Muscle layer of colon (tissue), 2 donors: ENCODE data around the gene ASB13.
A peak's percentile ranks its signal among the peaks of the same experiment; 100 is the strongest.

Source experiments
- H3K27ac ChIP-seq: one replicate; pipeline ENCODE4 v1.7.0; 2013; ENCODE audit warnings: low read depth, mild to moderate bottlenecking, low read length, moderate library complexity
- H3K27me3 ChIP-seq, 2 donors: one replicate each; pipeline ENCODE4 v1.7.0; 2013; ENCODE audit warnings: low read length in 2 of 2, mild to moderate bottlenecking in 2 of 2; ENCODE audit not compliant: insufficient read depth in 2 of 2, control insufficient read depth in 1 of 2
- H3K36me3 ChIP-seq: one replicate; pipeline ENCODE4 v1.7.0; 2013; ENCODE audit warnings: mild to moderate bottlenecking, low read length; ENCODE audit not compliant: insufficient read depth
- H3K4me1 ChIP-seq: one replicate; pipeline ENCODE4 v1.7.0; 2013; ENCODE audit warnings: mild to moderate bottlenecking, low read length; ENCODE audit not compliant: insufficient read depth
- H3K4me3 ChIP-seq, 2 donors: one replicate each; pipeline ENCODE4 v1.7.0; 2013; ENCODE audit warnings: low read length in 2 of 2, low read depth in 1 of 2, mild to moderate bottlenecking in 1 of 2, moderate library complexity in 1 of 2
- H3K9ac ChIP-seq: one replicate; pipeline ENCODE4 v1.7.0; 2013; ENCODE audit warnings: low read length
- H3K9me3 ChIP-seq: one replicate; pipeline ENCODE4 v1.7.0; 2013; ENCODE audit warnings: mild to moderate bottlenecking, low read length
- donor health status: abdominal sarcoma.
- donor health status: Adenocarcinoma of cecum.

Gene ASB13

GRCh38 chr10:5619362-5620211 lies 46.8 kb downstream of the ASB13 start:
- H3K27ac ChIP-seq = no peak overlapping the region
- no peak overlapping the region for H3K9ac ChIP-seq
- no peaks in the 10 kb centered on the region for H3K27me3 ChIP-seq
- no peaks in the 10 kb centered on the region for H3K36me3 ChIP-seq
- no peaks in the 10 kb centered on the region for H3K9me3 ChIP-seq
- H3K4me3 ChIP-seq = no peak overlapping the region
- H3K4me1 ChIP-seq = peaks cover 36% of the 10 kb centered on the region

GRCh38 chr10:5618829-5619228 lies 47.6 kb downstream of the ASB13 start:
- H3K4me1 ChIP-seq = peaks cover 42% of the 10 kb centered on the region
- H3K27me3 ChIP-seq = no peaks in the 10 kb centered on the region
- H3K27ac ChIP-seq = no peak overlapping the region
- H3K36me3 ChIP-seq = no peaks in the 10 kb centered on the region
- H3K9me3 ChIP-seq = no peaks in the 10 kb centered on the region
- no peak overlapping the region for H3K4me3 ChIP-seq
- H3K9ac ChIP-seq = no peak overlapping the region

GRCh38 chr10:5618042-5618441 lies 48.4 kb downstream of the ASB13 start:
- Histone ChIP-seq H3K27ac (no peak overlapping the region), H3K4me1 (peaks cover 38% of the 10 kb centered on the region), H3K9me3 (no peaks in the 10 kb centered on the region), H3K36me3 (no peaks in the 10 kb centered on the region), H3K4me3 (no peak overlapping the region), H3K27me3 (no peaks in the 10 kb centered on the region), H3K9ac (no peak overlapping the region)

- H3K27ac ChIP-seq = no peak overlapping the region
- no peaks in the 10 kb centered on the region for H3K36me3 ChIP-seq
- no peaks in the 10 kb centered on the region for H3K9me3 ChIP-seq
- H3K9ac ChIP-seq = no peak overlapping the region
- H3K4me1 ChIP-seq = peaks cover 36% of the 10 kb centered on the region
- H3K27me3 ChIP-seq = no peaks in the 10 kb centered on the region
- H3K4me3 ChIP-seq = no peak overlapping the region
Observed at GRCh38 chr10:5617521-5617920, 48.9 kb downstream of the ASB13 start.

GRCh38 chr10:5616836-5617235 lies 49.6 kb downstream of the ASB13 start:
- Histone ChIP-seq H3K36me3 (no peaks in the 10 kb centered on the region), H3K4me1 (peaks cover 36% of the 10 kb centered on the region), H3K9me3 (no peaks in the 10 kb centered on the region), H3K27ac (peak overlapping the region; percentile 34), H3K27me3 (no peaks in the 10 kb centered on the region), H3K9ac (no peak overlapping the region), H3K4me3 (no peak overlapping the region)

- Histone ChIP-seq H3K9me3 (no peaks in the 10 kb centered on the region), H3K9ac (no peak overlapping the region), H3K4me1 (peaks cover 36% of the 10 kb centered on the region), H3K4me3 (no peak overlapping the region), H3K36me3 (no peaks in the 10 kb centered on the region), H3K27me3 (no peaks in the 10 kb centered on the region), H3K27ac (peak overlapping the region; percentile 34)
Observed at GRCh38 chr10:5616046-5616445, 50.3 kb downstream of the ASB13 start.

- no peaks in the 10 kb centered on the region for H3K27me3 ChIP-seq
- H3K4me1 ChIP-seq = peaks cover 36% of the 10 kb centered on the region
- H3K27ac ChIP-seq = peak overlapping the region; percentile 34
- no peaks in the 10 kb centered on the region for H3K9me3 ChIP-seq
- H3K4me3 ChIP-seq = no peak overlapping the region
- H3K9ac ChIP-seq = no peak overlapping the region
- H3K36me3 ChIP-seq = no peaks in the 10 kb centered on the region
Observed at GRCh38 chr10:5615316-5615715, 51.1 kb downstream of the ASB13 start.

GRCh38 chr10:5614155-5614721 lies 52.2 kb downstream of the ASB13 start:
- Histone ChIP-seq H3K27ac (no peak overlapping the region), H3K36me3 (no peaks in the 10 kb centered on the region), H3K4me1 (peaks cover 36% of the 10 kb centered on the region), H3K9ac (no peak overlapping the region), H3K9me3 (no peaks in the 10 kb centered on the region), H3K27me3 (no peaks in the 10 kb centered on the region), H3K4me3 (no peak overlapping the region)

- Histone ChIP-seq H3K36me3 (no peaks in the 10 kb centered on the region), H3K9me3 (no peaks in the 10 kb centered on the region), H3K9ac (no peak overlapping the region), H3K27me3 (no peaks in the 10 kb centered on the region), H3K27ac (no peak overlapping the region), H3K4me3 (no peak overlapping the region), H3K4me1 (peaks cover 29% of the 10 kb centered on the region)
Observed at GRCh38 chr10:5613481-5614154, 52.8 kb downstream of the ASB13 start.

GRCh38 chr10:5611899-5612680 lies 54.3 kb downstream of the ASB13 start:
- Histone ChIP-seq H3K9me3 (no peaks in the 10 kb centered on the region), H3K27me3 (no peaks in the 10 kb centered on the region), H3K36me3 (no peaks in the 10 kb centered on the region), H3K9ac (no peak overlapping the region), H3K4me1 (peaks cover 25% of the 10 kb centered on the region), H3K27ac (no peak overlapping the region), H3K4me3 (no peak overlapping the region)

GRCh38 chr10:5609952-5610616 lies 56.3 kb downstream of the ASB13 start:
- Histone ChIP-seq H3K36me3 (no peaks in the 10 kb centered on the region), H3K27me3 (no peaks in the 10 kb centered on the region), H3K27ac (no peak overlapping the region), H3K9me3 (no peaks in the 10 kb centered on the region), H3K9ac (no peak overlapping the region), H3K4me1 (peaks cover 10% of the 10 kb centered on the region), H3K4me3 (no peak overlapping the region)
